Osteocyte (in vitro differentiated cells): ENCODE results near the gene LRFN2. TPM values are rescaled to one million over a fixed set of nuclear protein-coding genes. Genes with fewer than 3 reads are reported as not detected.

Experiments used
- DNase-seq: peaks from one replicate; pipeline ENCODE4 v3.0.0; 2021; ENCODE audit warnings: mixed read lengths; ENCODE audit not compliant: unreplicated experiment; ENCODE audit errors: extremely low spot score
- H3K27ac Mint-ChIP-seq: one replicate; pipeline ENCODE4 v1.8.0; 2021; ENCODE audit warnings: mild to moderate bottlenecking, mixed read lengths; ENCODE audit not compliant: unreplicated experiment
- H3K27me3 Mint-ChIP-seq: one replicate; pipeline ENCODE4 v1.8.0; 2021; ENCODE audit warnings: mixed read lengths; ENCODE audit not compliant: unreplicated experiment
- H3K36me3 Mint-ChIP-seq: one replicate; pipeline ENCODE4 v1.8.0; 2021; ENCODE audit warnings: mixed read lengths; ENCODE audit not compliant: unreplicated experiment
- H3K4me1 Mint-ChIP-seq: one replicate; pipeline ENCODE4 v1.8.0; 2021; ENCODE audit warnings: mixed read lengths; ENCODE audit not compliant: unreplicated experiment
- H3K4me3 Mint-ChIP-seq: one replicate; pipeline ENCODE4 v1.8.0; 2021; ENCODE audit warnings: mild to moderate bottlenecking, moderate library complexity, mixed read lengths; ENCODE audit not compliant: unreplicated experiment
- H3K9me3 Mint-ChIP-seq: one replicate; pipeline ENCODE4 v1.8.0; 2021; ENCODE audit warnings: mixed read lengths; ENCODE audit not compliant: unreplicated experiment
- long read RNA-seq: library from polyadenylated mRNA; unstranded; transcript quantifications from one replicate; pipeline ENCODE4 v2.0.0, GENCODE V29; 2021
- total RNA-seq: library from RNA; stranded (reverse); gene quantifications from 2 replicates; pipeline ENCODE4 v1.2.1, GENCODE V29; 2021
- TF ChIP-seq, protein P1 (sequence below): fragments of 200-600 bp; sonication (generic); IDR thresholded peaks from 2 replicates; pipeline ENCODE4 v1.5.0; 2021; ENCODE audit warnings: antibody characterized with exemption, mild to moderate bottlenecking, moderate library complexity

Gene LRFN2
- not detected in 2 replicates for total RNA-seq
- long read RNA-seq = 0 reads

DNA sequence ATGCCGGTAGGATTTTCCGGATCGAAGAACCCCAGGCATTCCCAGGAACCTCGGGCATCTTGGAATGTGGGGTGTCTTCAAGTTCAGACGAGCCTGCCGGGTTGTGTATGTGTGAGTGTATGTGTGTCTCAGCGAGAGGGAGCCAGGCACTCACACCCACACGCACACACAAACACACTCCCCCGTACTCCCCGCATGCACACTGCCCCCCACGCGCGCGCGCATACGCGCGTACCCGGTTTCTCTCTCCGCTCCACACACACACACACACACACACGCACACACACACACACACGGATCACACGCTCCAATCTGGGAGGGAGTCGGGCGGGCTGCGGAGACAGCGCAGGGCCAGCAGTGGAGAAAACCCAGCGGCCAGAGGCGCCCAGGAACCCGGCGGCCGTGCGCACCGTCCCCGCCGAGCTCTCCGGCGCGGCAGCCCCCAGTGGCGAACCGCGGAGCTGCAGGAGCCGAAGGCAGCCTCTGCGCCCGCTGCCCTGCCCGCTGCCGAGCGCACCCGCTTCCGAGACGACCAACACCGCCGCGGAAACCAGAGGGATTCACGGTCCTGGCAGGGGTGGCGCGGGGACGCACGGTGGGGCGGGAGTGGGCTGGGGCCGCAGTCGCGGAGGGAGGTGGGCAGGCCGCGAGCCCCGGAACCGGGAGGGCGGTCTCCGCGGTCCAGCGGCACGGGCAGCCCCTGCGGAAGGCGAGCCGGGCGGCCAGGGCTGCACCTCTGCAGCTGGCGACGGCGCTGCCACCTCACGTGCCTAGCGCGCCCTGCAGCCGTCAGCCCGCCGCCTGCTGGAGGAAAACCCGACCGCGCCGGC is at the start of gene LRFN2:
TSS of gene LRFN2 (minus strand) at position 125 of the 830 bp plus-strand sequence.
- peaks cover 44% of the 10 kb centered on the region for H3K27me3 Mint-ChIP-seq
- H3K4me3 Mint-ChIP-seq = peak within 1 kb of the TSS; percentile 78
- no peaks in the 10 kb centered on the region for H3K36me3 Mint-ChIP-seq
- peaks cover 8% of the 10 kb centered on the region for H3K4me1 Mint-ChIP-seq
- TF ChIP-seq, protein P1, sequence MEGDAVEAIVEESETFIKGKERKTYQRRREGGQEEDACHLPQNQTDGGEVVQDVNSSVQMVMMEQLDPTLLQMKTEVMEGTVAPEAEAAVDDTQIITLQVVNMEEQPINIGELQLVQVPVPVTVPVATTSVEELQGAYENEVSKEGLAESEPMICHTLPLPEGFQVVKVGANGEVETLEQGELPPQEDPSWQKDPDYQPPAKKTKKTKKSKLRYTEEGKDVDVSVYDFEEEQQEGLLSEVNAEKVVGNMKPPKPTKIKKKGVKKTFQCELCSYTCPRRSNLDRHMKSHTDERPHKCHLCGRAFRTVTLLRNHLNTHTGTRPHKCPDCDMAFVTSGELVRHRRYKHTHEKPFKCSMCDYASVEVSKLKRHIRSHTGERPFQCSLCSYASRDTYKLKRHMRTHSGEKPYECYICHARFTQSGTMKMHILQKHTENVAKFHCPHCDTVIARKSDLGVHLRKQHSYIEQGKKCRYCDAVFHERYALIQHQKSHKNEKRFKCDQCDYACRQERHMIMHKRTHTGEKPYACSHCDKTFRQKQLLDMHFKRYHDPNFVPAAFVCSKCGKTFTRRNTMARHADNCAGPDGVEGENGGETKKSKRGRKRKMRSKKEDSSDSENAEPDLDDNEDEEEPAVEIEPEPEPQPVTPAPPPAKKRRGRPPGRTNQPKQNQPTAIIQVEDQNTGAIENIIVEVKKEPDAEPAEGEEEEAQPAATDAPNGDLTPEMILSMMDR = peak; percentile 64
- peak; percentile 94 for DNase-seq
- no peaks in the 10 kb centered on the region for H3K9me3 Mint-ChIP-seq
- no peak within 1 kb of the TSS for H3K27ac Mint-ChIP-seq

DNA sequence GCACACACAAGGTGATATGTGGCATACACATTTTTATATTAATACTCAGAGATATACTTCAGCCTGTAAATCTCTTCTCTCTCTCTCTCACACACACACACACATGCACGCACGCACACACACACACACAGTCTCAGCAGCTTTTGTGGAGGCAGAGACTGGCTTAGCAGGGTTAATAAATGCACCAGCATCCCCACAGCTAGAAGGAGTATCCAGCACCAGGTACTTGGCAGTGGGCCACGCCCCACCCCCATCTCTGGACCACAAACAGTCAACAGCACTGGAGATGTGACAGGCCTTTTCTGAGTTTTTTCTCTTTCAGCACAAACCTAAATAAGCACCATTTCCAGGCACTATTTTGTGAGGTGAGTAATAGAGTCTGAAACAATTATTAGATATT is 47.3 kb upstream of the LRFN2 start:
- Mint-ChIP-seq H3K4me3 (no peak overlapping the region), H3K9me3 (no peaks in the 10 kb centered on the region), H3K36me3 (no peaks in the 10 kb centered on the region), H3K4me1 (no peaks in the 10 kb centered on the region), H3K27me3 (peaks cover 8% of the 10 kb centered on the region), H3K27ac (no peak overlapping the region)
- no peak for DNase-seq
- TF ChIP-seq, protein P1 = no peak

DNA sequence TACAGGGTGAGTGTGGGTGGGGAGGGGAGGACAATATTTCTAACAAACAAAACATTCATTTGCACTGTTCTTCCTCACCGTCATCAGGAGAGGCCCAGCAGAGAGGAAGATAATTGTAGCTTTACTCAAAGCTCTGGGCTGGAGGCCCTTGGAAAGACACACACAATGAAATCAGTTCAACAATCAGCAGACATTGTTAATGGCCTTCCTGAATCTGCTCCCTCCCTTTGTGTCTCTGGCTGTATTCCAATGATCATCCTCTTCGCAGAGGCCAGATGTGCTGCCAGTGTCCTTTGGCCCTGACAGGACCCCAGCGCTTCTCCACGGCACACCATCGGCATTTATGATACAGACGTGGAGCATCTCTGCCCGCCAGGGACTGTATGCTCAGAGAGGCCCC is 44.6 kb upstream of the LRFN2 start:
- no peak for DNase-seq
- Mint-ChIP-seq H3K36me3 (no peaks in the 10 kb centered on the region), H3K27me3 (peaks cover 8% of the 10 kb centered on the region), H3K27ac (no peak overlapping the region), H3K4me1 (no peaks in the 10 kb centered on the region), H3K9me3 (peaks cover under 1% of the 10 kb centered on the region), H3K4me3 (no peak overlapping the region)
- TF ChIP-seq, protein P1 = no peak

DNA sequence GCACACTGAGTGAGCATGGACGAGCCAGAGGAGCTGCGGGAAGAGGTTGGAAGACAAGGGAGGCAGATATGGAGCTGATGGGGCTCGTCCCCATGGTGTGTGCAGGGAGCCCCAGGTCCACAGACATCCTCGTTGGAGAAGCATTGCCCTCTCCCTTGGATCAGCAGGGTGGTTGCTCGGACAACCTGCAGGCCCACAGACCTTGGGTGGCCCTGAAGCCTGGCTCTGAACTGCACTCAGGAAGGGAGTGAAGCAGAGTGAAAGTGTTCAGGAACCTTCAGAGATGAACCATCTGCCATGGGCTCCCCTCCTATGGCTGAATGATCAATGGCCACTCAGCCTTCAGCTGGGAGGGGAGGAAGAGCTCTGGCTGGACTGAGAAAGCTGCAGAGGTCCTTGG is 43.3 kb upstream of the LRFN2 start:
- H3K36me3 Mint-ChIP-seq = no peaks in the 10 kb centered on the region
- TF ChIP-seq, protein P1 = no peak
- H3K27ac Mint-ChIP-seq = no peak overlapping the region
- peaks cover 8% of the 10 kb centered on the region for H3K27me3 Mint-ChIP-seq
- DNase-seq = no peak
- no peaks in the 10 kb centered on the region for H3K4me1 Mint-ChIP-seq
- H3K9me3 Mint-ChIP-seq = peaks cover 8% of the 10 kb centered on the region
- no peak overlapping the region for H3K4me3 Mint-ChIP-seq

DNA sequence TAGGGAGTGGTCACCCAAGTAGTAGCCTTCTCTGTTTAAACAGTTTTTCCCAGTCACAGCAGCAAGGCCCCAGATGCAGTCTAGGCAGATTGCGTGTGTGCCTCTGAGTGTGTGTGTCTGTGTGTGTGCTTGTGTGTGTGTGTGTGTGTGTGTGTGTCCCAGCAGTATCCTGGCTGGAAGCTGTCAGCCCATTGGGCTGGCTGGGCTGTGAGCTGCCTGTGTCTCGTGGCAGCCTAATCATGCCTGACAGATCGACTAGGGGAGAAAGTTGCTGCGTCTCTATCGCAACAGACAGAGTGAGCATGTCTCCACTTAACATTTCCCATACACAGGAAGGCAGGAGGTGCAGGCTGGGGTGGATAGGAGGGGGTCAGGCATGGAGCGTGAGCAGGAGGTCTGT is 42.9 kb upstream of the LRFN2 start:
- Mint-ChIP-seq H3K36me3 (no peaks in the 10 kb centered on the region), H3K27ac (no peak overlapping the region), H3K27me3 (peaks cover 8% of the 10 kb centered on the region), H3K9me3 (peaks cover 8% of the 10 kb centered on the region), H3K4me3 (no peak overlapping the region), H3K4me1 (no peaks in the 10 kb centered on the region)
- DNase-seq = no peak
- TF ChIP-seq, protein P1 = no peak
